ENCODE measurements around the gene SLC9A4.

SLC9A4 gene

GRCh38 chr2:102499558-102499957 is 26.5 kb downstream of the SLC9A4 start:
- DNase-seq (ENCODE audit: low read depth): no peak

GRCh38 chr2:102502576-102502975 is 29.6 kb downstream of the SLC9A4 start:
- no peak for DNase-seq (ENCODE audit: low read depth)

- DNase-seq (ENCODE audit: low read depth): no peak
Observed at GRCh38 chr2:102504833-102505232, 31.8 kb downstream of the SLC9A4 start.

GRCh38 chr2:102505290-102505689 is 32.3 kb downstream of the SLC9A4 start:
- DNase-seq (ENCODE audit: low read depth): no peak

GRCh38 chr2:102506743-102507142 is 33.7 kb downstream of the SLC9A4 start:
- DNase-seq (ENCODE audit: low read depth): no peak

- DNase-seq (ENCODE audit: low read depth): no peak
Observed at GRCh38 chr2:102508863-102509262, 35.8 kb downstream of the SLC9A4 start.

- no peak for DNase-seq (ENCODE audit: low read depth)
Observed at GRCh38 chr2:102509749-102510148, 36.7 kb downstream of the SLC9A4 start.

GRCh38 chr2:102510791-102511575 is 38.0 kb downstream of the SLC9A4 start:
- DNase-seq (ENCODE audit: low read depth): no peak

GRCh38 chr2:102512161-102512560 is 39.1 kb downstream of the SLC9A4 start:
- DNase-seq (ENCODE audit: low read depth): no peak

- DNase-seq (ENCODE audit: low read depth): no peak
Observed at GRCh38 chr2:102513355-102513939, 40.4 kb downstream of the SLC9A4 start.

- no peak for DNase-seq (ENCODE audit: low read depth)
Observed at GRCh38 chr2:102514061-102514785, 41.2 kb downstream of the SLC9A4 start.

GRCh38 chr2:102515851-102516250 is 42.8 kb downstream of the SLC9A4 start:
- DNase-seq (ENCODE audit: low read depth): no peak

GRCh38 chr2:102518170-102518569 is 45.1 kb downstream of the SLC9A4 start:
- DNase-seq (ENCODE audit: low read depth): no peak

- DNase-seq (ENCODE audit: low read depth): no peak
Observed at GRCh38 chr2:102520009-102520408, 47.0 kb downstream of the SLC9A4 start.

- DNase-seq (ENCODE audit: low read depth): no peak
Observed at GRCh38 chr2:102520801-102521200, 47.8 kb downstream of the SLC9A4 start.

- no peak for DNase-seq (ENCODE audit: low read depth)
Observed at GRCh38 chr2:102522162-102522561, 49.1 kb downstream of the SLC9A4 start.

- DNase-seq (ENCODE audit: low read depth): no peak
Observed at GRCh38 chr2:102522890-102523289, 49.9 kb downstream of the SLC9A4 start.

- DNase-seq (ENCODE audit: low read depth): no peak
Observed at GRCh38 chr2:102523651-102524050, 50.6 kb downstream of the SLC9A4 start.

GRCh38 chr2:102527086-102527485 is 54.1 kb downstream of the SLC9A4 start:
- DNase-seq (ENCODE audit: low read depth): no peak

GRCh38 chr2:102538491-102538890 is 65.5 kb downstream of the SLC9A4 start:
- DNase-seq (ENCODE audit: low read depth): no peak

GRCh38 chr2:102540882-102541281 is 67.9 kb downstream of the SLC9A4 start:
- no peak for DNase-seq (ENCODE audit: low read depth)

GRCh38 chr2:102544182-102544581 is 71.2 kb downstream of the SLC9A4 start:
- no peak for DNase-seq (ENCODE audit: low read depth)

- DNase-seq (ENCODE audit: low read depth): no peak
Observed at GRCh38 chr2:102547462-102547861, 74.4 kb downstream of the SLC9A4 start.

Measured in stimulated activated CD8-positive, alpha-beta memory T cell treated with anti-CD3 and anti-CD28 coated beads, Interleukin-15, amount 100 ng/mL, for 24 hours (primary cell).